Muscle of leg (tissue), 11 donors: ENCODE data around the gene ASPHD2. TPM values are rescaled to one million over a fixed set of nuclear protein-coding genes. Genes with fewer than 3 reads are reported as not detected.
"Not testable (repeated sequence)": the region's sequence is repeated elsewhere in the genome, so short reads cannot be mapped to it uniquely, and the experiment has no call there.

Experiments used
- DNase-seq: peaks from one replicate; pipeline ENCODE4 v3.0.0; 2013
- H3K27ac ChIP-seq: one replicate; pipeline ENCODE4 v1.5.1; 2013; ENCODE audit warnings: mild to moderate bottlenecking, low read length, control low read depth
- H3K27me3 ChIP-seq: one replicate; pipeline ENCODE4 v1.6.1; 2013; ENCODE audit warnings: low read length; ENCODE audit not compliant: control insufficient read depth, insufficient read depth
- H3K36me3 ChIP-seq: one replicate; pipeline ENCODE4 v1.6.1; 2013; ENCODE audit warnings: low read length; ENCODE audit not compliant: control insufficient read depth, insufficient read depth
- H3K4me1 ChIP-seq: one replicate; pipeline ENCODE4 v1.6.1; 2013; ENCODE audit warnings: low read length; ENCODE audit not compliant: control insufficient read depth, insufficient read depth
- H3K4me3 ChIP-seq: one replicate; pipeline ENCODE4 v1.5.1; 2013; ENCODE audit warnings: low read length, control low read depth
- H3K9me3 ChIP-seq: replicated peaks from 2 replicates; pipeline ENCODE4 v1.6.1; 2013; ENCODE audit warnings: low read depth, low read length; ENCODE audit not compliant: control insufficient read depth
- WGBS: methylation state at CpG from one replicate; pipeline ENCODE4 v1.1.5; 2013; ENCODE audit warnings: missing lambda C conversion rate; ENCODE audit not compliant: insufficient coverage; 5-methylcytosine and 5-hydroxymethylcytosine counted together
- polyA plus RNA-seq, 8 donors: library from polyadenylated mRNA; unstranded; fragments of 120-200 nt; gene quantifications; one replicate each; pipeline versions ENCODE4 v1.2.1 to v1.2.3, GENCODE V29; 2013; ENCODE audit warnings: inconsistent platforms in 1 of 8, low replicate concordance in 1 of 8; ENCODE audit not compliant: insufficient read length in 8 of 8, insufficient read depth in 1 of 8
- total RNA-seq: library from RNA; stranded (reverse); fragments of 120-200 nt; gene quantifications from one replicate; pipeline ENCODE4 v1.2.4, GENCODE V29; 2013

Gene ASPHD2
- total and polyA plus RNA-seq, 9 donors = 0.84 to 2.1 (median 1.5) TPM

DNA sequence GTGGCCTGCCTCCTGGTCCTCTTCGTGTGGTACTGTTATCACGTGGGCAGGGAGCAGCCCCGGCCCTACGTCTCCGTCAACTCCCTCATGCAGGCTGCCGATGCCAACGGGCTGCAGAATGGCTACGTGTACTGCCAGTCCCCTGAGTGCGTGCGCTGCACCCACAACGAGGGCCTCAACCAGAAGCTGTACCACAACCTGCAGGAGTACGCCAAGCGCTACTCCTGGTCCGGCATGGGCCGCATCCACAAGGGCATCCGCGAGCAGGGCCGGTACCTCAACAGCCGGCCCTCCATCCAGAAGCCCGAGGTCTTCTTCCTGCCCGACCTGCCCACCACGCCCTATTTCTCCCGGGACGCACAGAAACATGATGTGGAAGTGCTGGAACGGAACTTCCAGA, 4.7 kb downstream of the ASPHD2 start:
- 92% methylated on average over 24 of the region's 25 CpGs for WGBS
- DNase-seq = no peak
- H3K36me3 ChIP-seq = no peaks in the 10 kb centered on the region
- no peak overlapping the region for H3K4me3 ChIP-seq
- no peaks in the 10 kb centered on the region for H3K9me3 ChIP-seq
- H3K27me3 ChIP-seq = peaks cover 13% of the 10 kb centered on the region
- H3K27ac ChIP-seq = no peak overlapping the region
- H3K4me1 ChIP-seq = peaks cover 5% of the 10 kb centered on the region

DNA sequence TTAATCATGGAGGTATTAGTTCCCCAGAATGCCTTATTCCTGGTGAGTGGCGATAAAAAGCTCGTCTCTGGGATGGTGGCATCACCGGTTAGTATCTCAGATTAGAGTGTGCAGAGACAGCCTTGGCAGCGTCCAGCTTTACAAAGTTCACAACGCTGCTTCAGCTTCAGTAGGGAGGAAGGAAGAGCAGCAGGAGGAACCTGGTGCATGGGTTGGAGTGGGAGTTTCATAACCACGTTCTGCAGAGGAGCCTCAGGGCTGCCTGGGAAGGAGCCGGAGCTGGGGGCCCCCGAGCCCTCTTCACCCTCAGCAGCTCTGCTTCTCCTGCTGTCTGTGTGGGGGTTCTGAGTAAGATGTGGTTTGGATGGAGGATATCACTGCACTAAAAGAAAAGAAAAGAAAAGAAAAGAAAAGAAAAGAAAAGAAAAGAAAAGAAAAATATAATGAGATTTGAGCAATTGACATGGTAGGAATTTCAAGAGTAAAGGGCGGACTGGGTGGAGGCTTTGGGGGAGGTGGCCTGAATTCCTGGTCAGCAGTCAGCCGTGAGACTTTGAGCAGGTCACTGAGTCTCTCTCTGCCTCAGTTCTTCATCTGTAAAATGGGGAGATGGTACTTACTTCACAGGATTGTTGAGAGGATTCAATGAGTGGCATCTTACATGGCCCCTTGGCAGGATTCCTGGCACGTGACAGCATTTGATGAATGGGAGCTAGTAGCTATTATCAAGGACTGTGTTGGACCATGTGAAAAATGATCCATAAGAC, 6.5 kb downstream of the ASPHD2 start:
- Histone ChIP-seq H3K9me3 (no peaks in the 10 kb centered on the region), H3K4me3 (no peak overlapping the region), H3K36me3 (no peaks in the 10 kb centered on the region), H3K4me1 (no peaks in the 10 kb centered on the region), H3K27ac (no peak overlapping the region), H3K27me3 (peaks cover 4% of the 10 kb centered on the region)
- no peak for DNase-seq
- WGBS = 80% methylated on average over 10 of the region's 11 CpGs

DNA sequence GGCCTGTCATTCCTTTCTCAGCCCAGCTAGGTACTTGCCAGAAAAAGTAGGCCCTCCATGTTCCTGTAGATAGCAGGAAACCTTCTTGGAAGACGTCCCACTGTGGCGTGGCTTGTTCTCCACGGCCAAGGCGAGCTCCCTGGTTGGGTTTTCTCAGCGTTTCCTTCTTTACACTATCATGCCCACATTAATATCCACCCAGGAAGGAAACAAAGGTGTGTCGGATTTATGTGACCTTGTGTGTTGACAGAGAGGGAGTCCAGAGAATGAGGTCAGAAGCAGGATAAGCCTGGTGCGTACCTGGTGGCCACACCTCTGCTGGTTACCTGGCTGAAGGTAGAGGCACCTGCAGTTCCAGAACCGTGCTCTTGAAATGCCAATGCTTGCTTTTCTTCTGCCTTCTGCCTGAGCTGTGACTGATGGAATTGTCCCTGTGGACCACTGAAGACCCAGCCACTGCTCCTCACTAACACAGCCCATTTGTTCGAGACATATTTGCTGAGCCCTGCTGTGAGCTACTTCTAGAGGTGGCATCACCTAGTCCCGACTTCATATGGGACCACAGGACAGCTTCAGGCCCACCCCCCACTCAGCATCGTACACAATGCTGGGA, 7.9 kb downstream of the ASPHD2 start:
- Histone ChIP-seq H3K36me3 (no peaks in the 10 kb centered on the region), H3K9me3 (no peaks in the 10 kb centered on the region), H3K4me1 (no peaks in the 10 kb centered on the region), H3K27me3 (no peaks in the 10 kb centered on the region), H3K27ac (no peak overlapping the region), H3K4me3 (no peak overlapping the region)
- WGBS = 83% methylated on average over 4 of the region's 11 CpGs
- DNase-seq = no peak

GRCh38 chr22:26437694-26438392, 8.8 kb downstream of the ASPHD2 start:
- no peaks in the 10 kb centered on the region for H3K4me1 ChIP-seq
- H3K36me3 ChIP-seq = no peaks in the 10 kb centered on the region
- DNase-seq = no peak
- WGBS = 87% methylated on average over 9 of the region's 14 CpGs
- no peak overlapping the region for H3K4me3 ChIP-seq
- no peaks in the 10 kb centered on the region for H3K9me3 ChIP-seq
- no peak overlapping the region for H3K27ac ChIP-seq
- H3K27me3 ChIP-seq = no peaks in the 10 kb centered on the region

GRCh38 chr22:26438776-26439175, 9.7 kb downstream of the ASPHD2 start:
- not testable (repeated sequence) for H3K9me3 ChIP-seq, H3K4me1 ChIP-seq, H3K27me3 ChIP-seq, H3K36me3 ChIP-seq, DNase-seq, H3K4me3 ChIP-seq, H3K27ac ChIP-seq
- 90% methylated on average over 2 of the region's 3 CpGs for WGBS

DNA sequence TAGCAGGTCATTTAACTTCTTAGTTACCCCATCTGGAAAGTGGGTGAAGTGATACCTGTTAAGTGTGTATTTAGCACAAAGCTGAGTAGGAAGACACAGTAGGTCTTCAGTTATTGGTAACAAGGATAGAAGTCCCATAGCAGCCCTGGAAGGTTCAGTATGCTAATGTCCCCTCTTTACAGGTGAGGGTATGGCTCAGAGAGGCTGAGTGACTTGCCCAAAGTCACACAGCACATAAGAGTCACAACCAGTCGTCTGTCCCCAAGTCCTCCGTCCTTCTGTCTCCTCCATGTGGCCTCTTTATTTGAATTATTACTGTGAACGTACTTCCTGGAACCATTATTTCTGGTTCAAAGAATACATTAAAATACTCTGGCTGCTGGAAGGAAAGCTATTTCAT, 10.5 kb downstream of the ASPHD2 start:
- Histone ChIP-seq H3K27me3 (no peaks in the 10 kb centered on the region), H3K4me3 (no peak overlapping the region), H3K27ac (no peak overlapping the region), H3K9me3 (no peaks in the 10 kb centered on the region), H3K4me1 (no peaks in the 10 kb centered on the region), H3K36me3 (no peaks in the 10 kb centered on the region)
- DNase-seq = no peak
- WGBS = no CpG with 5 or more reads among the region's 3 CpGs

GRCh38 chr22:26442086-26442756, 13.2 kb downstream of the ASPHD2 start:
- 100% methylated on average over 1 of the region's 4 CpGs for WGBS
- no peak overlapping the region for H3K4me3 ChIP-seq
- no peaks in the 10 kb centered on the region for H3K9me3 ChIP-seq
- no peak for DNase-seq
- no peak overlapping the region for H3K27ac ChIP-seq
- peaks cover 7% of the 10 kb centered on the region for H3K4me1 ChIP-seq
- H3K27me3 ChIP-seq = no peaks in the 10 kb centered on the region
- H3K36me3 ChIP-seq = no peaks in the 10 kb centered on the region

- peaks cover 7% of the 10 kb centered on the region for H3K4me1 ChIP-seq
- DNase-seq = no peak
- H3K27ac ChIP-seq = no peak overlapping the region
- no peaks in the 10 kb centered on the region for H3K36me3 ChIP-seq
- H3K27me3 ChIP-seq = no peaks in the 10 kb centered on the region
- no peak overlapping the region for H3K4me3 ChIP-seq
- H3K9me3 ChIP-seq = no peaks in the 10 kb centered on the region
- WGBS = 78% methylated on average over 13 of the region's 16 CpGs
Measured at GRCh38 chr22:26443901-26444690, 15.0 kb downstream of the ASPHD2 start.

- Histone ChIP-seq H3K36me3 (peaks cover 3% of the 10 kb centered on the region), H3K4me3 (no peak overlapping the region), H3K27me3 (no peaks in the 10 kb centered on the region), H3K4me1 (peaks cover 7% of the 10 kb centered on the region), H3K9me3 (no peaks in the 10 kb centered on the region), H3K27ac (no peak overlapping the region)
- no peak for DNase-seq
- 80% methylated on average over 6 of the region's 8 CpGs for WGBS
Measured at GRCh38 chr22:26444777-26445176, 15.7 kb downstream of the ASPHD2 start.
